ENCODE data around the gene KIAA1671. TPM values are rescaled to one million over a fixed set of nuclear protein-coding genes. Genes with fewer than 3 reads are reported as not detected.

KIAA1671 gene
- polyA plus RNA-seq, 1 donor from 2014 or later, result 3.0 TPM

DNA sequence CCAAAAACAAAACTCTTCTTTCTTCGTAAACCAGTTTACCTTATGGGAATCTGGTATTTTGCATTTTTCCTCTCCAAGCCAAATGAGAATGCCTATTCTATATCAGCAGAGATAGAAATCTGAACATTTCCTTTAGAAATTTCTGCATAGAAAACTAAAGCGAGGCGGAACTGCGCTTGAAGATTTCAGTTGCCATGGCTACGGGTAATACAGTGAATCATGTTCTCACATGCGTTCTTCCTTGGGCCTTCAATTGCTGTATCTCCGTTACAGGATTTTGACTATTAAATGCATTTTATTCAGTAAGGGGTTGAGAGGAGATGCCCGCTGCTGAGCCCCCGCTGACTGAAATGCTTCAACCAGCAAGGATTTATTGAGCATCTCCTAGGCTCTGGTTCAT, 138.9 kb downstream of the KIAA1671 start:
- peak overlapping the region; percentile 67 for H3K27ac ChIP-seq (ENCODE audit: low read length)

GRCh38 chr22:25092119-25092518, 139.6 kb downstream of the KIAA1671 start:
- Histone ChIP-seq H3K9me3 (ENCODE audit: low read length) (no peaks in the 10 kb centered on the region), H3F3A (ENCODE audit: insufficient read depth, low read length, poor library complexity, severe bottlenecking) (no peaks in the 10 kb centered on the region)

More for the DNA sequence above, 138.9 kb downstream of the KIAA1671 start:
- TF ChIP-seq EP300 (conservative IDR thresholded peaks at IDR 0.05; ENCODE audit: poor library complexity, severe bottlenecking) (no peak), MXI1 (conservative IDR thresholded peaks at IDR 0.05; ENCODE audit: poor library complexity, severe bottlenecking) (peak; percentile 50), RAD21 (conservative IDR thresholded peaks at IDR 0.05) (no peak), TAF1 (IDR thresholded peaks at IDR 0.05; ENCODE audit: low read depth) (no peak), EZH2 (IDR thresholded peaks at IDR 0.05; ENCODE audit: borderline replicate concordance, insufficient read depth, low read length, poor library complexity, severe bottlenecking) (no peak), SMC3 (conservative IDR thresholded peaks at IDR 0.05; ENCODE audit: poor library complexity) (no peak), POLR2AphosphoS5 (IDR thresholded peaks at IDR 0.05) (peak; percentile 25)
- TF ChIP-seq, protein P1, sequence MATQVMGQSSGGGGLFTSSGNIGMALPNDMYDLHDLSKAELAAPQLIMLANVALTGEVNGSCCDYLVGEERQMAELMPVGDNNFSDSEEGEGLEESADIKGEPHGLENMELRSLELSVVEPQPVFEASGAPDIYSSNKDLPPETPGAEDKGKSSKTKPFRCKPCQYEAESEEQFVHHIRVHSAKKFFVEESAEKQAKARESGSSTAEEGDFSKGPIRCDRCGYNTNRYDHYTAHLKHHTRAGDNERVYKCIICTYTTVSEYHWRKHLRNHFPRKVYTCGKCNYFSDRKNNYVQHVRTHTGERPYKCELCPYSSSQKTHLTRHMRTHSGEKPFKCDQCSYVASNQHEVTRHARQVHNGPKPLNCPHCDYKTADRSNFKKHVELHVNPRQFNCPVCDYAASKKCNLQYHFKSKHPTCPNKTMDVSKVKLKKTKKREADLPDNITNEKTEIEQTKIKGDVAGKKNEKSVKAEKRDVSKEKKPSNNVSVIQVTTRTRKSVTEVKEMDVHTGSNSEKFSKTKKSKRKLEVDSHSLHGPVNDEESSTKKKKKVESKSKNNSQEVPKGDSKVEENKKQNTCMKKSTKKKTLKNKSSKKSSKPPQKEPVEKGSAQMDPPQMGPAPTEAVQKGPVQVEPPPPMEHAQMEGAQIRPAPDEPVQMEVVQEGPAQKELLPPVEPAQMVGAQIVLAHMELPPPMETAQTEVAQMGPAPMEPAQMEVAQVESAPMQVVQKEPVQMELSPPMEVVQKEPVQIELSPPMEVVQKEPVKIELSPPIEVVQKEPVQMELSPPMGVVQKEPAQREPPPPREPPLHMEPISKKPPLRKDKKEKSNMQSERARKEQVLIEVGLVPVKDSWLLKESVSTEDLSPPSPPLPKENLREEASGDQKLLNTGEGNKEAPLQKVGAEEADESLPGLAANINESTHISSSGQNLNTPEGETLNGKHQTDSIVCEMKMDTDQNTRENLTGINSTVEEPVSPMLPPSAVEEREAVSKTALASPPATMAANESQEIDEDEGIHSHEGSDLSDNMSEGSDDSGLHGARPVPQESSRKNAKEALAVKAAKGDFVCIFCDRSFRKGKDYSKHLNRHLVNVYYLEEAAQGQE (IDR thresholded peaks at IDR 0.05; ENCODE audit: borderline replicate concordance), result no peak
- TF ChIP-seq, protein P2, sequence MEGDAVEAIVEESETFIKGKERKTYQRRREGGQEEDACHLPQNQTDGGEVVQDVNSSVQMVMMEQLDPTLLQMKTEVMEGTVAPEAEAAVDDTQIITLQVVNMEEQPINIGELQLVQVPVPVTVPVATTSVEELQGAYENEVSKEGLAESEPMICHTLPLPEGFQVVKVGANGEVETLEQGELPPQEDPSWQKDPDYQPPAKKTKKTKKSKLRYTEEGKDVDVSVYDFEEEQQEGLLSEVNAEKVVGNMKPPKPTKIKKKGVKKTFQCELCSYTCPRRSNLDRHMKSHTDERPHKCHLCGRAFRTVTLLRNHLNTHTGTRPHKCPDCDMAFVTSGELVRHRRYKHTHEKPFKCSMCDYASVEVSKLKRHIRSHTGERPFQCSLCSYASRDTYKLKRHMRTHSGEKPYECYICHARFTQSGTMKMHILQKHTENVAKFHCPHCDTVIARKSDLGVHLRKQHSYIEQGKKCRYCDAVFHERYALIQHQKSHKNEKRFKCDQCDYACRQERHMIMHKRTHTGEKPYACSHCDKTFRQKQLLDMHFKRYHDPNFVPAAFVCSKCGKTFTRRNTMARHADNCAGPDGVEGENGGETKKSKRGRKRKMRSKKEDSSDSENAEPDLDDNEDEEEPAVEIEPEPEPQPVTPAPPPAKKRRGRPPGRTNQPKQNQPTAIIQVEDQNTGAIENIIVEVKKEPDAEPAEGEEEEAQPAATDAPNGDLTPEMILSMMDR (IDR thresholded peaks at IDR 0.05; ENCODE audit: poor library complexity, severe bottlenecking), result no peak
- no peaks in the 10 kb centered on the region for H3K9me3 ChIP-seq (ENCODE audit: low read length)
- H3K4me2 ChIP-seq (ENCODE audit: low read length), result peak overlapping the region; percentile 41
- no peaks in the 10 kb centered on the region for H3K9me2 ChIP-seq (ENCODE audit: insufficient read depth, low read length)
- peak overlapping the region; percentile 27 for H3K9ac ChIP-seq (ENCODE audit: low read length)
- no peaks in the 10 kb centered on the region for H3K27me3 ChIP-seq (ENCODE audit: insufficient read depth, low read depth, low read length)
- H4K20me1 ChIP-seq (ENCODE audit: insufficient read depth), result no peaks in the 10 kb centered on the region
- no peaks in the 10 kb centered on the region for H3F3A ChIP-seq (ENCODE audit: insufficient read depth, low read length, poor library complexity, severe bottlenecking)
- H3K36me3 ChIP-seq (ENCODE audit: insufficient read depth, low read length), result no peaks in the 10 kb centered on the region
- peak overlapping the region; percentile 39 for H3K4me3 ChIP-seq (ENCODE audit: low read length)
- no peak overlapping the region for H2AFZ ChIP-seq (ENCODE audit: low read depth, low read length)
- no peaks in the 10 kb centered on the region for H3K79me2 ChIP-seq (replicated peaks; ENCODE audit: insufficient read depth, low read length)

More at GRCh38 chr22:25092119-25092518, 139.6 kb downstream of the KIAA1671 start:
- Histone ChIP-seq H3K27me3 (ENCODE audit: insufficient read depth, low read depth, low read length) (no peaks in the 10 kb centered on the region), H3K9me2 (ENCODE audit: insufficient read depth, low read length) (no peaks in the 10 kb centered on the region), H3K27ac (ENCODE audit: low read length) (peak overlapping the region; percentile 67), H3K4me3 (ENCODE audit: low read length) (peak overlapping the region; percentile 39), H2AFZ (ENCODE audit: low read depth, low read length) (no peak overlapping the region), H3K4me2 (ENCODE audit: low read length) (no peak overlapping the region), H4K20me1 (ENCODE audit: insufficient read depth) (no peaks in the 10 kb centered on the region), H3K79me2 (replicated peaks; ENCODE audit: insufficient read depth, low read length) (no peaks in the 10 kb centered on the region), H3K36me3 (ENCODE audit: insufficient read depth, low read length) (no peaks in the 10 kb centered on the region), H3K9ac (ENCODE audit: low read length) (peak overlapping the region; percentile 27)
- TF ChIP-seq SMC3 (conservative IDR thresholded peaks at IDR 0.05; ENCODE audit: poor library complexity) (no peak), EZH2 (IDR thresholded peaks at IDR 0.05; ENCODE audit: borderline replicate concordance, insufficient read depth, low read length, poor library complexity, severe bottlenecking) (no peak)
